HL-60 (cell line): ENCODE measurements around the gene SIL1.

Experiments used
- GABPA ChIP-seq: IDR thresholded peaks from 2 replicates; pipeline ENCODE4 v1.6.1; 2012; ENCODE audit warnings: low read depth
- POLR2AphosphoS5 ChIP-seq: IDR thresholded peaks from 2 replicates; pipeline ENCODE4 v1.6.1; 2012; ENCODE audit warnings: low read depth
- SPI1 ChIP-seq: IDR thresholded peaks from 2 replicates; pipeline ENCODE4 v1.6.1; 2012; ENCODE audit warnings: low read depth, mild to moderate bottlenecking, borderline replicate concordance
- TF ChIP-seq, protein P1 (sequence below): IDR thresholded peaks from one replicate; pipeline ENCODE4 v1.5.1; 2011; ENCODE audit warnings: low read length, control low read depth, inconsistent platforms; ENCODE audit not compliant: insufficient read depth
- TF ChIP-seq, protein P2 (sequence below): IDR thresholded peaks from 2 replicates; pipeline ENCODE4 v1.6.1; 2012; ENCODE audit warnings: low read depth; ENCODE audit not compliant: insufficient replicate concordance

DNA sequence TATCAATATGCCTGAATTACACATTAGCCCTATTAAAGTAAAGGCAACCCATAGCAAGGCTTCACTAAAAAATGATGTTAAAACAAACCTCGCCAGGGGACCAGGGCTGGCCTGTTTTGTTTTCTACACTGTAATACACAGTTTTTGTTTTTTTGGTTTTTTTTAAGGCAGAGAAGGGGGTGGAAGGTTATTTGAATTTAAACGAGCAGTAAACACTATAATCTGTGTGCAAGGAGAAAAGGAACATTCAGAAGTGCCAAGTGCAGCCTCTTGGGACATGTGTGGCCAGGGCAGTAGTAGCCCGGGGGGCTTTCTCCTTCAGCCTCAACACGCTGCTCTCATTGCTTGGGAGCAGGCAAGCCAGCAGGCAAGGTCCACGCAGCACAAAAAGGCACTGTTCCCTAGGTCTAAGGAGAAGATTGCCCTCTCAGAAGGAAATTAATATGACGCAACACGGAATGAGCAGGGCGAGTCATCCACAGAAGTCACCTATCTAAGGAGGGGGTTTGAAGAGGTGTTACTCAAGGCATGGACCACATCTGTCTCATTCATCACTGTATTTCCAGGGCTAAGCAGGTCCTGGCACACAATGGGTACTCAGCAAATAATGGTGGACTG is 16.2 kb downstream of the SIL1 start:
- TF ChIP-seq, protein P1, sequence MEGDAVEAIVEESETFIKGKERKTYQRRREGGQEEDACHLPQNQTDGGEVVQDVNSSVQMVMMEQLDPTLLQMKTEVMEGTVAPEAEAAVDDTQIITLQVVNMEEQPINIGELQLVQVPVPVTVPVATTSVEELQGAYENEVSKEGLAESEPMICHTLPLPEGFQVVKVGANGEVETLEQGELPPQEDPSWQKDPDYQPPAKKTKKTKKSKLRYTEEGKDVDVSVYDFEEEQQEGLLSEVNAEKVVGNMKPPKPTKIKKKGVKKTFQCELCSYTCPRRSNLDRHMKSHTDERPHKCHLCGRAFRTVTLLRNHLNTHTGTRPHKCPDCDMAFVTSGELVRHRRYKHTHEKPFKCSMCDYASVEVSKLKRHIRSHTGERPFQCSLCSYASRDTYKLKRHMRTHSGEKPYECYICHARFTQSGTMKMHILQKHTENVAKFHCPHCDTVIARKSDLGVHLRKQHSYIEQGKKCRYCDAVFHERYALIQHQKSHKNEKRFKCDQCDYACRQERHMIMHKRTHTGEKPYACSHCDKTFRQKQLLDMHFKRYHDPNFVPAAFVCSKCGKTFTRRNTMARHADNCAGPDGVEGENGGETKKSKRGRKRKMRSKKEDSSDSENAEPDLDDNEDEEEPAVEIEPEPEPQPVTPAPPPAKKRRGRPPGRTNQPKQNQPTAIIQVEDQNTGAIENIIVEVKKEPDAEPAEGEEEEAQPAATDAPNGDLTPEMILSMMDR: no peak
- TF ChIP-seq POLR2AphosphoS5 (no peak), GABPA (no peak), SPI1 (no peak)
- TF ChIP-seq, protein P2, sequence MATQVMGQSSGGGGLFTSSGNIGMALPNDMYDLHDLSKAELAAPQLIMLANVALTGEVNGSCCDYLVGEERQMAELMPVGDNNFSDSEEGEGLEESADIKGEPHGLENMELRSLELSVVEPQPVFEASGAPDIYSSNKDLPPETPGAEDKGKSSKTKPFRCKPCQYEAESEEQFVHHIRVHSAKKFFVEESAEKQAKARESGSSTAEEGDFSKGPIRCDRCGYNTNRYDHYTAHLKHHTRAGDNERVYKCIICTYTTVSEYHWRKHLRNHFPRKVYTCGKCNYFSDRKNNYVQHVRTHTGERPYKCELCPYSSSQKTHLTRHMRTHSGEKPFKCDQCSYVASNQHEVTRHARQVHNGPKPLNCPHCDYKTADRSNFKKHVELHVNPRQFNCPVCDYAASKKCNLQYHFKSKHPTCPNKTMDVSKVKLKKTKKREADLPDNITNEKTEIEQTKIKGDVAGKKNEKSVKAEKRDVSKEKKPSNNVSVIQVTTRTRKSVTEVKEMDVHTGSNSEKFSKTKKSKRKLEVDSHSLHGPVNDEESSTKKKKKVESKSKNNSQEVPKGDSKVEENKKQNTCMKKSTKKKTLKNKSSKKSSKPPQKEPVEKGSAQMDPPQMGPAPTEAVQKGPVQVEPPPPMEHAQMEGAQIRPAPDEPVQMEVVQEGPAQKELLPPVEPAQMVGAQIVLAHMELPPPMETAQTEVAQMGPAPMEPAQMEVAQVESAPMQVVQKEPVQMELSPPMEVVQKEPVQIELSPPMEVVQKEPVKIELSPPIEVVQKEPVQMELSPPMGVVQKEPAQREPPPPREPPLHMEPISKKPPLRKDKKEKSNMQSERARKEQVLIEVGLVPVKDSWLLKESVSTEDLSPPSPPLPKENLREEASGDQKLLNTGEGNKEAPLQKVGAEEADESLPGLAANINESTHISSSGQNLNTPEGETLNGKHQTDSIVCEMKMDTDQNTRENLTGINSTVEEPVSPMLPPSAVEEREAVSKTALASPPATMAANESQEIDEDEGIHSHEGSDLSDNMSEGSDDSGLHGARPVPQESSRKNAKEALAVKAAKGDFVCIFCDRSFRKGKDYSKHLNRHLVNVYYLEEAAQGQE: no peak
